Measurements from ENCODE around the gene OPCML.

Gene OPCML

GRCh38 chr11:133338588-133338987 lies 193.7 kb downstream of the OPCML start:
- Histone ChIP-seq H3K27ac (ENCODE audit: low read depth, low read length) (no peak overlapping the region), H3K4me2 (ENCODE audit: low read depth, low read length, poor library complexity, severe bottlenecking) (no peak overlapping the region), H3K9me3 (ENCODE audit: insufficient read depth, low read length) (no peaks in the 10 kb centered on the region), H4K20me1 (ENCODE audit: low read depth, low read length) (no peaks in the 10 kb centered on the region), H3K36me3 (ENCODE audit: low read length) (no peaks in the 10 kb centered on the region), H3K4me3 (ENCODE audit: insufficient read depth, low read length, poor library complexity, severe bottlenecking) (no peak overlapping the region), H3K27me3 (ENCODE audit: low read length) (no peaks in the 10 kb centered on the region), H3K9me2 (replicated peaks; ENCODE audit: insufficient read depth, low read length) (no peaks in the 10 kb centered on the region), H3K79me2 (ENCODE audit: insufficient read depth, low read length) (no peaks in the 10 kb centered on the region), H3F3A (ENCODE audit: insufficient read depth) (no peaks in the 10 kb centered on the region), H3K9ac (ENCODE audit: low read length) (no peak overlapping the region), H2AFZ (ENCODE audit: low read depth, low read length, severe bottlenecking) (no peak overlapping the region)
- no peak for TF ChIP-seq EZH2phosphoT487 (conservative IDR thresholded peaks at IDR 0.05; ENCODE audit: low read length)
- TF ChIP-seq, protein P1, sequence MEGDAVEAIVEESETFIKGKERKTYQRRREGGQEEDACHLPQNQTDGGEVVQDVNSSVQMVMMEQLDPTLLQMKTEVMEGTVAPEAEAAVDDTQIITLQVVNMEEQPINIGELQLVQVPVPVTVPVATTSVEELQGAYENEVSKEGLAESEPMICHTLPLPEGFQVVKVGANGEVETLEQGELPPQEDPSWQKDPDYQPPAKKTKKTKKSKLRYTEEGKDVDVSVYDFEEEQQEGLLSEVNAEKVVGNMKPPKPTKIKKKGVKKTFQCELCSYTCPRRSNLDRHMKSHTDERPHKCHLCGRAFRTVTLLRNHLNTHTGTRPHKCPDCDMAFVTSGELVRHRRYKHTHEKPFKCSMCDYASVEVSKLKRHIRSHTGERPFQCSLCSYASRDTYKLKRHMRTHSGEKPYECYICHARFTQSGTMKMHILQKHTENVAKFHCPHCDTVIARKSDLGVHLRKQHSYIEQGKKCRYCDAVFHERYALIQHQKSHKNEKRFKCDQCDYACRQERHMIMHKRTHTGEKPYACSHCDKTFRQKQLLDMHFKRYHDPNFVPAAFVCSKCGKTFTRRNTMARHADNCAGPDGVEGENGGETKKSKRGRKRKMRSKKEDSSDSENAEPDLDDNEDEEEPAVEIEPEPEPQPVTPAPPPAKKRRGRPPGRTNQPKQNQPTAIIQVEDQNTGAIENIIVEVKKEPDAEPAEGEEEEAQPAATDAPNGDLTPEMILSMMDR (IDR thresholded peaks at IDR 0.05; ENCODE audit: insufficient read depth, low read length, poor library complexity, severe bottlenecking): no peak

GRCh38 chr11:133337951-133338418 lies 194.3 kb downstream of the OPCML start:
- Histone ChIP-seq H3K9me3 (ENCODE audit: insufficient read depth, low read length) (no peaks in the 10 kb centered on the region), H2AFZ (ENCODE audit: low read depth, low read length, severe bottlenecking) (no peak overlapping the region), H4K20me1 (ENCODE audit: low read depth, low read length) (no peaks in the 10 kb centered on the region), H3K36me3 (ENCODE audit: low read length) (no peaks in the 10 kb centered on the region), H3K27ac (ENCODE audit: low read depth, low read length) (no peak overlapping the region), H3K79me2 (ENCODE audit: insufficient read depth, low read length) (no peaks in the 10 kb centered on the region), H3F3A (ENCODE audit: insufficient read depth) (no peaks in the 10 kb centered on the region), H3K9ac (ENCODE audit: low read length) (no peak overlapping the region), H3K4me2 (ENCODE audit: low read depth, low read length, poor library complexity, severe bottlenecking) (no peak overlapping the region), H3K4me3 (ENCODE audit: insufficient read depth, low read length, poor library complexity, severe bottlenecking) (no peak overlapping the region), H3K9me2 (replicated peaks; ENCODE audit: insufficient read depth, low read length) (no peaks in the 10 kb centered on the region), H3K27me3 (ENCODE audit: low read length) (no peaks in the 10 kb centered on the region)
- TF ChIP-seq, protein P1 (IDR thresholded peaks at IDR 0.05; ENCODE audit: insufficient read depth, low read length, poor library complexity, severe bottlenecking): no peak
- TF ChIP-seq EZH2phosphoT487 (conservative IDR thresholded peaks at IDR 0.05; ENCODE audit: low read length): no peak

DNA sequence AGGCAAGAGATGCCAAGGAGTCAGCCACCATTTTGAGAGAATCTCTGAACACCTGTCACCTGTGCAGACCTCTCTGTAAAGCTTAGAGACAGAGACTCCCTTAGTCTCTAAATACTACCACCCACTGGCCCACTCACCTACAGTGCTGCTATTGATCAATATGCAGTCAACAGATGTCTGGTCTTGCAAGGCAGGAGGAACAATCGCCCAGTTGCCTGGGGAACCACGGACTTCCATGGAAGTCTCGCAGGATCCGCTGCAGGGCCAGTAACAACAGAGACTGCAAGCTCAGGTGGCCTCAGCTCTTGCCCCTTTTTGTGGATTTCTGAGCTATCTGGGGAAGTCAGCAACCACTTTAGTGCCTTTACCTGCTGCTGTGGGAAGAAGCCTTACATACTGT lies 195.1 kb downstream of the OPCML start:
- no peaks in the 10 kb centered on the region for H3K27me3 ChIP-seq (ENCODE audit: low read length)
- no peak overlapping the region for H3K27ac ChIP-seq (ENCODE audit: low read depth, low read length)
- H3F3A ChIP-seq (ENCODE audit: insufficient read depth): no peaks in the 10 kb centered on the region
- H3K4me2 ChIP-seq (ENCODE audit: low read depth, low read length, poor library complexity, severe bottlenecking): no peak overlapping the region
- no peak overlapping the region for H3K9ac ChIP-seq (ENCODE audit: low read length)
- H3K9me2 ChIP-seq (replicated peaks; ENCODE audit: insufficient read depth, low read length): no peaks in the 10 kb centered on the region
- H4K20me1 ChIP-seq (ENCODE audit: low read depth, low read length): no peaks in the 10 kb centered on the region
- H3K79me2 ChIP-seq (ENCODE audit: insufficient read depth, low read length): no peaks in the 10 kb centered on the region
- H2AFZ ChIP-seq (ENCODE audit: low read depth, low read length, severe bottlenecking): no peak overlapping the region
- H3K4me3 ChIP-seq (ENCODE audit: insufficient read depth, low read length, poor library complexity, severe bottlenecking): no peak overlapping the region
- H3K9me3 ChIP-seq (ENCODE audit: insufficient read depth, low read length): no peaks in the 10 kb centered on the region
- TF ChIP-seq, protein P1 (IDR thresholded peaks at IDR 0.05; ENCODE audit: insufficient read depth, low read length, poor library complexity, severe bottlenecking): no peak
- TF ChIP-seq EZH2phosphoT487 (conservative IDR thresholded peaks at IDR 0.05; ENCODE audit: low read length): no peak
- H3K36me3 ChIP-seq (ENCODE audit: low read length): no peaks in the 10 kb centered on the region
